ENCODE measurements around the gene PKP1.

PKP1 gene

GRCh38 chr1:201331166-201331565, 47.9 kb downstream of the PKP1 start:
- DNase-seq = no peak

- no peak for DNase-seq
Observed at GRCh38 chr1:201332021-201332420, 48.7 kb downstream of the PKP1 start.

- DNase-seq = no peak
Observed at GRCh38 chr1:201332616-201333335, 49.5 kb downstream of the PKP1 start.

- no peak for DNase-seq
Observed at GRCh38 chr1:201334325-201335173, 51.2 kb downstream of the PKP1 start.

- no peak for DNase-seq
Observed at GRCh38 chr1:201335174-201335870, 52.0 kb downstream of the PKP1 start.

- DNase-seq = no peak
Observed at GRCh38 chr1:201335901-201336300, 52.6 kb downstream of the PKP1 start.

- no peak for DNase-seq
Observed at GRCh38 chr1:201336711-201337450, 53.6 kb downstream of the PKP1 start.

- no peak for DNase-seq
Observed at GRCh38 chr1:201341377-201341776, 58.1 kb downstream of the PKP1 start.

- DNase-seq = no peak
Observed at GRCh38 chr1:201344206-201345080, 61.1 kb downstream of the PKP1 start.

- no peak for DNase-seq
Observed at GRCh38 chr1:201345081-201345355, 61.7 kb downstream of the PKP1 start.

- DNase-seq = no peak
Observed at GRCh38 chr1:201346337-201346939, 63.1 kb downstream of the PKP1 start.

GRCh38 chr1:201346987-201347386, 63.7 kb downstream of the PKP1 start:
- DNase-seq = no peak

GRCh38 chr1:201347498-201348210, 64.3 kb downstream of the PKP1 start:
- DNase-seq = no peak

- DNase-seq = no peak
Observed at GRCh38 chr1:201348211-201348566, 64.9 kb downstream of the PKP1 start.

- no peak for DNase-seq
Observed at GRCh38 chr1:201349092-201349491, 65.8 kb downstream of the PKP1 start.

- no peak for DNase-seq
Observed at GRCh38 chr1:201350361-201350725, 67.0 kb downstream of the PKP1 start.

- no peak for DNase-seq
Observed at GRCh38 chr1:201350884-201351283, 67.6 kb downstream of the PKP1 start.

- no peak for DNase-seq
Observed at GRCh38 chr1:201351617-201352016, 68.3 kb downstream of the PKP1 start.

GRCh38 chr1:201353186-201353940, 70.1 kb downstream of the PKP1 start:
- no peak for DNase-seq

- DNase-seq = no peak
Observed at GRCh38 chr1:201354151-201354900, 71.0 kb downstream of the PKP1 start.
